Activated T-helper 1 cell treated with anti-CD3 and anti-CD28 coated beads, Interleukin-12 subunit alpha, Interleukin-12 subunit beta, Interleukin-2, Interleukin-4 antibody, amounts not matched to agents 30 ng/mL and 10 ng/mL and 1 ng/mL, durations not matched to agents 14 hours and 24 hours and 36 hours (primary cell): ENCODE results near the gene FMN2. TPM values are rescaled to one million over a fixed set of nuclear protein-coding genes. Genes with fewer than 3 reads are reported as not detected.

ENCODE experiments used
- DNase-seq: peaks from one replicate; pipeline ENCODE4 v3.0.0; 2021; ENCODE audit warnings: low spot score
- H3K27ac Mint-ChIP-seq: one replicate; pipeline ENCODE4 v1.8.0; 2021; ENCODE audit warnings: mild to moderate bottlenecking, mixed read lengths
- H3K27me3 Mint-ChIP-seq: one replicate; pipeline ENCODE4 v1.8.0; 2022; ENCODE audit warnings: mild to moderate bottlenecking, moderate library complexity, mixed read lengths; ENCODE audit not compliant: insufficient read depth
- H3K36me3 Mint-ChIP-seq: one replicate; pipeline ENCODE4 v1.8.0; 2021; ENCODE audit warnings: low read depth, mixed read lengths
- H3K4me1 Mint-ChIP-seq: one replicate; pipeline ENCODE4 v1.8.0; 2021; ENCODE audit warnings: low read depth, mixed read lengths
- H3K4me3 Mint-ChIP-seq: one replicate; pipeline ENCODE4 v1.8.0; 2021; ENCODE audit warnings: mild to moderate bottlenecking, moderate library complexity, mixed read lengths
- H3K9me3 Mint-ChIP-seq: one replicate; pipeline ENCODE4 v1.8.0; 2021; ENCODE audit warnings: mixed read lengths
- intact Hi-C: fragments of 100-400 bp; cut with micrococcal nuclease; formaldehyde crosslinking; loops from one replicate; pipeline ENCODE4 v1.15.1; 2024
- total RNA-seq: library from RNA; stranded (reverse); gene quantifications from 2 replicates; pipeline ENCODE4 v1.2.3, GENCODE V29; 2022

FMN2 gene
- total RNA-seq, 1 donor from 2014 or later: not detected

DNA sequence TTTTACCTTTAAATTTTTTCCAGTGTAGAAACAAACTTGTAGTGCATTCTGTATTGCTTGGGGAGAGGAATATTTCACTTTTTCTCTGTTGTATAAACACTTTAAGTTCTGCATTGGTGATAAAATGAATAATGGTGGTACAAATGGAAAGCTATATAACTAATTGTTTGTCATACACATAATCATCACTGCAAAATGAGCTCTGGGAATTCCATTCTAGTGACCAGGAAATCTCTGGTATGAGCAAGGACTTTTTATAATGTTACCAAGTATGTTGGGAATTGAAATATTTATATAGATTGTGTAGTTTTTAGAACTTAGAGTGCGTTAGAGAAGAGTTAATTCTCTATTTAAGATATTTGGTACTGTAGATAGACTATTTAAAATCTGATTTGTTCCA, 5.0 kb upstream of the FMN2 start:
- H3K4me1 Mint-ChIP-seq: no peaks in the 10 kb centered on the region
- no peak overlapping the region for H3K4me3 Mint-ChIP-seq
- intact Hi-C loops: no loop called here
- H3K9me3 Mint-ChIP-seq: no peaks in the 10 kb centered on the region
- H3K27ac Mint-ChIP-seq: no peak overlapping the region
- no peak for DNase-seq
- peaks cover 17% of the 10 kb centered on the region for H3K27me3 Mint-ChIP-seq
- no peaks in the 10 kb centered on the region for H3K36me3 Mint-ChIP-seq

DNA sequence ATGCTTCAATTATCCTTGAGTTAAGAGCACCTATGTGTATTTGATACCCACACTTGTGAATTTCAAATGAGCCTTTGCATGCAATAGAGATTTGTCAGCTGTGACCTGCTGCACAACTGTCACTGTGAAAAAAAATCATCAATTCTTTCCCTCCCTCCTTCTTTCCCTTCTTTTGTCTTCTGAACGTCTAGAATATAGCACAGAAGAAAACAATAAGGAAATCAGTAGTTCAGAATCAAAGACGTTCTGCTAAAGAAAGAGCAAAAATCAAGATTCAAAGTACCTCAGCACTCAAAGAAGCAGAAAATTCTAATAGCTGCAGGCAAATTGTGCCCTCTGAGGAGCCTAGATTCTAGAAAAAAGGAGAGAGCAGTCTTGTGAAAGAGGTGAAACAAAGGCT, 1.7 kb upstream of the FMN2 start:
- Mint-ChIP-seq H3K36me3 (no peaks in the 10 kb centered on the region), H3K27ac (no peak overlapping the region), H3K9me3 (no peaks in the 10 kb centered on the region), H3K4me3 (no peak overlapping the region), H3K4me1 (no peaks in the 10 kb centered on the region), H3K27me3 (peaks cover 28% of the 10 kb centered on the region)
- intact Hi-C loops: loop anchor here (5.0 kb wide), 1 partner anchor 93 kb away; no protein-coding TSS in a partner anchor
- no peak for DNase-seq

DNA sequence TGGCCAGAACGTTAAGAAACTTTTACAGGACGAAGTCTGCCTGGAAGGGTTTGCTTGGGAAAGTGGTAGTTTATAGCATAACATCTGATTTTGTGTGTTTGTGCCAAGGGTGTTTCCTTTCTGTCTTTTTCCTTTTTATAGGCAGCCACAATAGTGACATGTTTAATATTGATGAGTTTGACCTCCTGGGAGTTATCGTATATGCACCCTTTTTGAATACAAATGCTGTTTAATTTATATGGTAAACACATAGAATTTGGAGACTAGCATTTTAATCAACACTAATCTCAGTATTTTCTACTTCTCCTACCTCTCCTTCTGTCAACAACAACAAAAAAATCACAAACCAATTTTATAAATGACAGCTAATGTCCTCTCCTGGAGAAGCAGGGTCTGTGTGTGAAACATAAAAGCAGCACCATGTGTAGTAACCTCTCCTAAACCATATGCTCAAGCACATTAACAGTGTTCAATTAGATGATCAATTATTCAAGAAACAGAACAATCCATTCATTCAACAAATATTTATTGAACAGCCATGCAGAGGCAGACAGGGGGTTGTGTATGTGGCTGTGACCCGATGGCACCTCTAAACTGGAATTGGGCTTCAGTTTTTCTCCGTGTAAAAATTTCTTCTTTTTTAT, 604 bp upstream of the FMN2 start:
- Mint-ChIP-seq H3K9me3 (no peaks in the 10 kb centered on the region), H3K4me3 (no peak overlapping the region), H3K36me3 (no peaks in the 10 kb centered on the region), H3K27me3 (peaks cover 29% of the 10 kb centered on the region), H3K4me1 (no peaks in the 10 kb centered on the region), H3K27ac (no peak overlapping the region)
- intact Hi-C loops: loop anchor here (5.0 kb wide), 1 partner anchor 94 kb away; no protein-coding TSS in a partner anchor
- DNase-seq: no peak

DNA sequence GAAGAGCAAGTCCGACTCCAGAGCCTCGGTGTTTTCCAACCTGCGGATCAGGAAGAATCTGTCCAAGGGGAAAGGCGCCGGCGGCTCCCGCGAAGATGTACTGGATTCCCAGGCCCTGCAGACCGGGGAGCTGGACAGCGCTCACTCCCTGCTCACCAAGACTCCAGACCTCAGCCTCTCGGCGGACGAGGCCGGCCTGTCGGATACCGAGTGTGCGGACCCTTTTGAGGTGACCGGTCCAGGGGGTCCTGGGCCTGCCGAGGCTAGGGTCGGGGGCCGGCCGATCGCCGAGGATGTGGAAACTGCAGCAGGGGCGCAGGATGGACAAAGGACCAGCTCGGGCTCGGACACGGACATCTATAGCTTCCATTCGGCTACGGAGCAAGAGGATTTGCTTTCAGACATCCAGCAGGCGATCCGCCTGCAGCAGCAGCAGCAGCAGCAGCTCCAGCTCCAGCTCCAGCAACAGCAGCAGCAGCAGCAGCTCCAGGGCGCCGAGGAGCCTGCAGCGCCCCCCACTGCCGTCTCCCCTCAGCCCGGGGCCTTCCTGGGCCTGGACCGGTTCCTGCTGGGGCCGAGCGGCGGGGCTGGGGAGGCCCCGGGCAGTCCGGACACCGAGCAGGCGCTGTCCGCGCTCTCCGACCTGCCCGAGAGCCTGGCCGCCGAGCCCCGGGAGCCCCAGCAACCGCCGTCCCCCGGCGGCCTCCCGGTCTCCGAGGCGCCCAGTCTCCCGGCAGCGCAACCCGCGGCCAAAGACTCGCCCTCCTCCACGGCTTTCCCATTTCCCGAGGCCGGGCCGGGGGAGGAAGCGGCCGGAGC, 827 bp downstream of the FMN2 start:
- intact Hi-C loops: loop anchor here (5.0 kb wide), 1 partner anchor 95 kb away; no protein-coding TSS in a partner anchor
- H3K4me3 Mint-ChIP-seq: no peak overlapping the region
- H3K9me3 Mint-ChIP-seq: no peaks in the 10 kb centered on the region
- H3K36me3 Mint-ChIP-seq: no peaks in the 10 kb centered on the region
- H3K4me1 Mint-ChIP-seq: no peaks in the 10 kb centered on the region
- peaks cover 29% of the 10 kb centered on the region for H3K27me3 Mint-ChIP-seq
- no peak overlapping the region for H3K27ac Mint-ChIP-seq
- DNase-seq: no peak

DNA sequence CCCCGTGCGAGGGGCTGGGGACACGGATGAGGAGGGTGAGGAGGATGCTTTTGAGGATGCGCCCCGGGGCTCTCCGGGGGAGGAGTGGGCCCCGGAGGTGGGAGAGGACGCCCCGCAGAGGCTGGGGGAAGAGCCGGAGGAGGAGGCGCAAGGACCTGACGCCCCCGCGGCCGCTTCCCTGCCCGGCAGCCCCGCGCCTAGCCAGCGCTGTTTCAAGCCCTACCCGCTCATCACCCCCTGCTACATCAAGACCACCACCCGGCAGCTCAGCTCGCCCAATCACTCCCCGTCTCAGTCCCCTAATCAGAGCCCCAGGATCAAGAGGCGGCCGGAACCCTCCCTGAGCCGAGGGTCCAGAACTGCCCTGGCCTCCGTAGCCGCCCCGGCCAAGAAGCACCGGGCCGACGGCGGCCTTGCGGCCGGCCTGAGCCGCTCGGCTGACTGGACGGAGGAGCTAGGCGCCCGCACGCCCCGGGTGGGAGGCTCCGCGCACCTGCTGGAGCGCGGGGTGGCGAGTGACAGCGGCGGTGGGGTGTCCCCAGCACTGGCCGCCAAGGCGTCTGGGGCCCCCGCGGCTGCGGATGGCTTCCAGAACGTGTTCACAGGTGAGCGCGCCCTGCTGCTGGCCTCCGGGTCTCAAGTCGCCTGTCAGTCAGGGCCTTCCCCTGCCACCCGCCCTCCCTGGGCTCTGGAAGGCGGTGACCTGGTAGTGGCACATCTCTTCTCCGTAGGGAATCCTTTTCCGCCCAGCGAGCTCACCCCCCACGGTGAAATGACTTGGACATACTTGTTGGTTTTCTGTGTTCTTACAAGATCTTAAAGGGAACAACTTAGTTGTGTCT, 1.7 kb downstream of the FMN2 start:
- DNase-seq: no peak
- Mint-ChIP-seq H3K4me1 (no peaks in the 10 kb centered on the region), H3K36me3 (no peaks in the 10 kb centered on the region), H3K27ac (no peak overlapping the region), H3K4me3 (no peak overlapping the region), H3K27me3 (peaks cover 28% of the 10 kb centered on the region), H3K9me3 (no peaks in the 10 kb centered on the region)
- intact Hi-C loops: loop anchor here (5.0 kb wide), 1 partner anchor 96 kb away; no protein-coding TSS in a partner anchor

DNA sequence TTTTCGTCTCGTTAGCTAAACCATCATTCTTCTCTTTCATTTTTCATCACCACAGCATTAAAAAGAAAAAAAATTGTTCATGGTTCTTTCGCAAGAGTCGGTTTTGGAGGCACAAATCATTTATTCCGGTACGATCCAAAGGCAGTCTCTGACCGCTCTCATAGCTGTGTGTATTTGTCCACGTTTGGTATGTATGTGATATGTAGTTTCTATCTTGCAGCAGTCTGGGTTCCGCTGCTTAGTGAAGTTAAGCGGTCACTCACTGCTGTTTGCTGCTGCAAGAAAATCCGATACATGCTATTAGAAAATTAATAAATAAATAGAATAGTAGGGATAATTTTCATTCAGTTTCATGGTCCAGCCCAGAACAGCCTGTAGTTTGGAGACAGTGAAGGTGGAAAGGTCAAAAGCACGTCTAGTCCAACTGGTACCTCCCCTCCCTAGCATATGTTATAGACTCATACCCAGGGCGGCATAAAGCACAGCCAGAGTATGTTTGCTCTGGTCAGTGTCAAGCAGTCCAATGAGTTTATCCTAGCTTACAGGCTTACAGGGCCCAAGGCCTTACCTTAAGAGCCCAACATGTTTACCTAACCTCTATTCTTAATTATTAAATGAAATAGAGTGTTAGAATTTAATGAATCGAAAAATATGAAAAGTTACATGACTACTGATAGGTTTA, 2.5 kb downstream of the FMN2 start:
- H3K36me3 Mint-ChIP-seq: no peaks in the 10 kb centered on the region
- H3K4me3 Mint-ChIP-seq: no peak overlapping the region
- DNase-seq: no peak
- H3K27me3 Mint-ChIP-seq: peaks cover 28% of the 10 kb centered on the region
- no peak overlapping the region for H3K27ac Mint-ChIP-seq
- H3K9me3 Mint-ChIP-seq: no peaks in the 10 kb centered on the region
- no peaks in the 10 kb centered on the region for H3K4me1 Mint-ChIP-seq
- intact Hi-C loops: loop anchor here (5.0 kb wide), 1 partner anchor 97 kb away; no protein-coding TSS in a partner anchor

DNA sequence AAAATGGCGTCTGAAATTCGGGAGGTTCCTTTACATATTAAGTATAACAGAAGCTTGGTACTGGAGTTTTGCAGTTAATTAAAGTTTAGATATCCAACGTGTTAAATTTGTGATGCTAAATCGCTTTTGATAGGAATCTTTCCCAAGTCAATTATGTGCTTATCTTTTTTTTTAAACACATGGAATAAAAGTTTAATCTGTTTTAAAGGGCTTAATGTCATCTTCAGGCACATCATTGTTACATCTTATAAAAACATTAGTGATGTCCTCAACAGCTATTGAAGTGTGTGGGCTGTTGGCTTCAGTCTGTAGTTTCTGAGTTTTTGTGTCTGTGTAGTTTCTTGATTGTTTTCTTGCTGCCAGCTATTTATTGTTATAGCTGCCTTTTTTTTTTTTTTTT, 5.3 kb downstream of the FMN2 start:
- Mint-ChIP-seq H3K4me3 (no peak overlapping the region), H3K27me3 (peaks cover 16% of the 10 kb centered on the region), H3K27ac (no peak overlapping the region), H3K4me1 (no peaks in the 10 kb centered on the region), H3K9me3 (no peaks in the 10 kb centered on the region), H3K36me3 (no peaks in the 10 kb centered on the region)
- no peak for DNase-seq
- intact Hi-C loops: no loop called here

DNA sequence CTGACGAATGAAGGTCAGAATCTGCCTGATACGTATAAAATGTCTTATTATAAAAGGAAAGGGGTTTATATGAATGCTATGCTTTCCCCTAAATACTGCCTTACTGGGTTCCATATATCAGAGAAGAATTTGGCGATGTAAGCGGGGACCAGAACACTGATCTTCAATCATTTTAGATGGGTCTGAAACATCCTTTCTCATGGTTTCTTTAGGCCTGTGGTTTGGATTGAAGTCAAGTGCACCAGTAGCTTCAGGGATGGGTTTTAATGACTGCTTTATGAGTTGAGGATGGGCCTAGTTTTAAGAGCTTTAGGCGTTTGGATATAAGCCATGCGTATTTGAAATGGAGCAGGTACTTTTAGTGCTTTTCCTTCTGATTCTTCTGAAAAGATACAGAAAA, 6.9 kb downstream of the FMN2 start:
- Mint-ChIP-seq H3K27ac (no peak overlapping the region), H3K9me3 (no peaks in the 10 kb centered on the region), H3K4me1 (no peaks in the 10 kb centered on the region), H3K27me3 (peaks cover 16% of the 10 kb centered on the region), H3K36me3 (no peaks in the 10 kb centered on the region), H3K4me3 (no peak overlapping the region)
- intact Hi-C loops: no loop called here
- DNase-seq: no peak

DNA sequence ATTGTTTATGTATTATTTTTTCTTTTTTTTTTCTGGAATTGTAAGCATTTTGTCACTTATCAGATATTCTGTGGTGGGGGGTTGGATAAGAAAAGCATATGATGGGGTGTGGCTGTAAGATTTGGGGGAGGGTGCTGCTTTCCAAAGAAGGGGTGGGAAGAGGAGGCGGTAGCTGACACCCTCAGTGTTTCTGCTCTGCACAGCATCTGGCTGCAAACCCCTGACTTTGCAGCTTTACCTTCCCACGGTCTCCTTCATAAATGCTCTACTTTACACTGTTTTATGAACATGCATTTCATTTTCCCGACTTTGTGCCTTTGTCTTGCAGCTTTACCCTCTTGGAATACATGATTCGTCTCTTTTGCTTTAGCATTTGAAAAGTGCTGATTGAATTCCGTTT, 7.6 kb downstream of the FMN2 start:
- Mint-ChIP-seq H3K4me1 (no peaks in the 10 kb centered on the region), H3K4me3 (no peak overlapping the region), H3K27me3 (peaks cover 10% of the 10 kb centered on the region), H3K27ac (no peak overlapping the region), H3K9me3 (no peaks in the 10 kb centered on the region), H3K36me3 (no peaks in the 10 kb centered on the region)
- DNase-seq: no peak
- intact Hi-C loops: no loop called here

DNA sequence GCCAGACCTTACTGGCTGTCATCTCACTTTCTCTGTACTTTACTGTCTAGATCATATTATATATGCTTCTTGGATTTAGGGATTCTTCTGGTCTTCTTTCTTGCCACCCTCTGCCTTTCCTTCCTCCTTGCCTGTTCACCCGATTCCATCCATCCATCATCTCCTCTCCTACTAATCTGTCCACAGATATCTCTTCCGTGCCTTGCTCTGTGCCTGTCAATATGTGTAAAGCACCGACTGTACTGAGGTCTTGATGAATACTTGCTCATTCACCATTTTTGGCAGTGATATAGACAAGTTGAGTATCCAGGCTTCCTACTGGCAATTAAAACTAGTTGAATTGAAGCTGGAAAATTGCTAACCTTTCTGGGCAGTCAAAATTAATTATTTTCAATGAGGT, 8.1 kb downstream of the FMN2 start:
- H3K4me3 Mint-ChIP-seq: no peak overlapping the region
- no peak overlapping the region for H3K27ac Mint-ChIP-seq
- DNase-seq: no peak
- H3K27me3 Mint-ChIP-seq: peaks cover 9% of the 10 kb centered on the region
- intact Hi-C loops: no loop called here
- no peaks in the 10 kb centered on the region for H3K4me1 Mint-ChIP-seq
- no peaks in the 10 kb centered on the region for H3K9me3 Mint-ChIP-seq
- H3K36me3 Mint-ChIP-seq: no peaks in the 10 kb centered on the region

DNA sequence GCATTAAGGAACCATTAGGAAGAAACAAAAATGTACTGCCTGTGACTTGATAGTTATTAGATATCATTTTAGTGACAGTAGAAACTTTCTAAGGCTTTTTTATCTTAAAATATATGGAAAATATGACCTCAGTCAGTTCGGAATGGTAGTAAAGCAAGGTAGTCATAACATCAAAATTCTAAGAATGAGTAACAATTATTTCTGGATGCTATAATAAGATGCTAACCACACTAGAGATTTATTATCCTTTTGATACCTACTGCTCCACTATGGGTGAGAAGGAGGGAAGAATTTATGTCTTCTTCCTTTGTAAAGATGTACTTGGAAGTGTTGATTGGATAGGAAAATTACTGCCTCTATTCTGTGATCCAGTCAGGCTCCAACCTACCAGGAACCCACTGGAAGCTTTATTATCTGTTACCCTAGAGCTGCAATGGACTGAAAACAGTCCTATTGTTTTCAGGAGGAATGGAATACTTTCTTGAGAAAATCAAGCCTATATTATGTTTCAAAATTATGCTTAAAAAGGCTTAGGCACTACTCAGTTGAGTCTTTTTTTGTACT, 8.8 kb downstream of the FMN2 start:
- H3K27me3 Mint-ChIP-seq: peaks cover 5% of the 10 kb centered on the region
- H3K4me3 Mint-ChIP-seq: no peak overlapping the region
- H3K36me3 Mint-ChIP-seq: no peaks in the 10 kb centered on the region
- H3K4me1 Mint-ChIP-seq: no peaks in the 10 kb centered on the region
- intact Hi-C loops: no loop called here
- H3K27ac Mint-ChIP-seq: no peak overlapping the region
- H3K9me3 Mint-ChIP-seq: no peaks in the 10 kb centered on the region
- DNase-seq: no peak

DNA sequence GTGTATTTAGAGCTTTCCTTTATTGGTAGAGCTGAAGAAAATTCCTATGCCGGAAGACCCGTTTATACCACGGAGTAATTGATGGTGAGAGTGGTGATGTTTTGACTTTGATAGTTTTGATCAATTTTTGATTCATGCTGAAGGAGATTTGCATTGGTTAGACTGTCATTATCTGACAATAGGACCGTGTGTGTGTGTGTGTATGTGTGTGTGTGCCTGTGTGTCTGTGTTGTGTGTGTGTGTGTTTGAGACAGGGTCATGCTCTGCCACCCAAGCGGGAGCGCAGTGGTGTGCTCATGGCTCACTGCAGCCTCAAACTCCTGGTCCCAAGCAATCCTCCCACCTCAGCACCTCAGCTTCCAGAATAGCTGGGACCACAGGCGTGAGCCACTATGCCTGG, 9.6 kb downstream of the FMN2 start:
- Mint-ChIP-seq H3K4me1 (no peaks in the 10 kb centered on the region), H3K4me3 (no peak overlapping the region), H3K36me3 (no peaks in the 10 kb centered on the region), H3K9me3 (no peaks in the 10 kb centered on the region), H3K27ac (no peak overlapping the region), H3K27me3 (peaks cover 5% of the 10 kb centered on the region)
- DNase-seq: no peak
- intact Hi-C loops: no loop called here
